GM21367 (cell line): ENCODE measurements around the gene TSC22D4.
"Not testable (repeated sequence)": the region's sequence is repeated elsewhere in the genome, so short reads cannot be mapped to it uniquely, and the experiment has no call there.

Experiments
- ATAC-seq: cut with Tn5 transposase; IDR thresholded peaks from one replicate; pipeline ENCODE4 v1.9.1; 2021; ENCODE audit not compliant: unreplicated experiment

The TSC22D4 gene

DNA sequence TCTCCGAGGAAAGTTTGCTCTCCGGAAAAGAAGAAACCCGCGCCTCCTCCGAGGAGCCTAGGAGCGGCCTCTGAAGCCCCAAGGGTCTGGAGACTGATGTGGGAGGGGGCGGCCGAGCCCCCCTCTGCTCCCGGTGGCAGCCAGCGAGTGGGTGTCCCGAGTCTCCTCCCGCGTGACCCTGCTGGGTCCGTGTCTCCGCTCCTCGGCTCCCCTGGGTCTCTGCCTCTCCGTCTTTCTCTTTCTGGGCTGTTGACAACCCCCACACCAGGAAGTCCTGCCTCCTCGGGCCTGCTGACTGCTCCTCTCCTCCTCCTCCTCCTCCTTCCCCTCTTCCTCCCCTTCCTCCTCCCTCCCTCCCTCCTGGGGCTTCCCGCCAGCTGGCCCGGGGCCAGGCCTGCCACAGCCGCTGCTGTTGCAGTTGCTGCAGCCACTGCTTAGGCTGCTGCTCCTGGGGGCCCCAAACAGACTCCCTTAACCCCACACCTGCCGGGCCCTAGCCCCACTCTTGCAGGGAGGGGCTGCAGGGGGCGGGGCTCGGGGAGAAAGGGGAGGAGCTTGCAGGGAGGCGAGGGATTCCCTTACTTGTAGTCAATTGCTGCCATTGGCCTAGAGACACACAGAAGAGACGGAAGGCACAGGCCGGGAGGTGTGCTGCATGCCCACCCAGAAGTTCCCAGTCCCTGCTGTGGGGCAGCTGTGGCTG, at the start of gene TSC22D4:
TSS of gene TSC22D4 (minus strand) at position 257 of the 703 bp plus-strand sequence. CDS start 1,176 bp downstream, outside the sequence.
- peak; percentile 35 for ATAC-seq

DNA sequence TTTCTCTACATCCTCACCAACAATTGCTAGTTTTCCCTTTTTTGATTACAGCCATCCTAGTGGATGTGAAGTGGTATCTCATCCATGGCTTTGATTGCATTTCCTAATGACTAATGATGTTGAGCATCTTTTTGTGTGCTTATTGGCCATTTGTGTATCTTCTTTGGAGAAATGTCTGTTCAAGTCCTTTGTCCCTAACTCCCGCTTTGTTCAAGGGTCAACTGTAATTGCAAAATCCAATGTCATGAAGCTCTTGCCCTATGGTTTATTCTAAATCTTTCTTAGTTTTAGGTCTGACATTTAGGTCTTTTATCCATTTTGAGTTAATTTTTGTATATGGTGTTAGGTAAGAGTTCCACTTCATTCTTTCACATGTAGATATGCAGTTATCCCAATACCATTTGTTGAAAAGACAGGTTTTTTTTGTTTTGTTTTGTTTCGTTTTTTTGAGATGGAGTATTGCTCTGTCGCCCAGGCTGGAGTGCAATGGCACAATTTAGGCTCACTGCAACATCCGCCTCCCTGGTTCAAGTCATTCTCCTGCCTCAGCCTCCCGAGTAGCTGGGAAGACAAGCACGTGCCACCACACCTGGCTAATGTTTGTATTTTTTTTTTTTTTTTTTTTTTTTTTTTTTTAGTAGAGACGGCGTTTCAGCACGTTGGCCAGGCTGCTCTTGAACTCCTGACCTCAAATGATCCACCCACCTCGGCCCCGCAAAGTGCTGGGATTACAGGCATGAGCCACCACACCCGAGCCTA, 49.3 kb upstream of the TSC22D4 start:
- not testable (repeated sequence) for ATAC-seq

DNA sequence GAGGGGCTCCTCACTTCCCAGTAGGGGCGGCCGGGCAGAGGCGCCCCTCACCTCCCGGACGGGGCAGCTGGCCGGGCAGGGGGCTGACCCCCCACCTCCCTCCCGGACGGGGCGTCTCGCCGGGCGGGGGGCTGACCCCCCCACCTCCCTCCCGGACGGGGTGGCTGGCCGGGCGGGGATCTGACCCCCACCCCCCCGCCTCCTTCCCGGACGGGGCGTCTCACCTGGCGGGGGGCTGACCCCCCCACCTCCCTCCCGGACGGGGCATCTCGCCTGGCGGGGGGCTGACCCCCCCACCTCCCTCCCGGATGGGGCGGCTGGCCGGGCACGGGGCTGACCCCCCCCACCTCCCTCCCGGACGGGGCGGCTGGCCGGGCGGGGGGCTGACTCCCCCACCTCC, 44.2 kb upstream of the TSC22D4 start:
- ATAC-seq = not testable (repeated sequence)

DNA sequence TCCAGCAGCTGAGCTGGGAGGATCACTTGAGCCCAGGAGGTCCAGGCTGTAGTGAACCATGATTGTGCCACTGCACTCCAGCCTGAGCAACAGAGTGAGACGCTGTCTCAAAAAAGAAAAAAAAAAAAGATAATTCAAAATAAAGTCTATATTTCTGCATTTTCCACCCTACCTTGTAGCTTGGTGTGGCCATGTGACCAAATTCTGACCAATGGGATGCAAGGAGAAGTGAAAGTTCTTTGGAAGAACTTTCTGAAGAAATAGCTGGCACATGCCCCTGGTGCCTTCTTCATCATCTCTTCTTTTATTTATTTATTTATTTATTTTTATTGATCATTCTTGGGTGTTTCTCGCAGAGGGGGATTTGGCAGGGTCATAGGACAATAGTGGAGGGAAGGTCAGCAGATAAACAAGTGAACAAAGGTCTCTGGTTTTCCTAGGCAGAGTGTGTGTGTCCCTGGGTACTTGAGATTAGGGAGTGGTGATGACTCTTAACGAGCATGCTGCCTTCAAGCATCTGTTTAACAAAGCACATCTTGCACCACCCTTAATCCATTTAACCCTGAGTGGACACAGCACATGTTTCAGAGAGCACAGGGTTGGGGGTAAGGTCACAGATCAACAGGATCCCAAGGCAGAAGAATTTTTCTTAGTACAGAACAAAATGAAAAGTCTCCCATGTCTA, 43.0 kb upstream of the TSC22D4 start:
- not testable (repeated sequence) for ATAC-seq

DNA sequence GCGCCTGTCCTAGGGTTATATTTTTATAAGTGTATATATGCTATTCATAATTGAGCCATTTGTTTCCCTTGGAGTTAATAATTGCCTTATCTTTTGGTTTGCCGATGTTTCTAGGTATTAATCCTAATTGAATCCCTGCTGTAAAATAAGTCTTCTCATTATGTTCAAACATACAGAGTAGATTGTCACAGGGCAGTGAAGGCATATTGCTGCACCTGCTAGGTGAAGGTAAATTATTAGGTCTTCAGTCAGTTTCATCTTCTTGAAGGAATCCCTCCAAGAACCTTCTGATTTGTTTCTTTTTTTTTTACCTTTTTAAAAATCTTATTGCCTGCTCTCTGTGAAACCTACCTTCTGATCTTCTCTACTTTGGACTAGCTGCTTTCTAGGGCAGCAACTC, 42.1 kb upstream of the TSC22D4 start:
- ATAC-seq = no peak

DNA sequence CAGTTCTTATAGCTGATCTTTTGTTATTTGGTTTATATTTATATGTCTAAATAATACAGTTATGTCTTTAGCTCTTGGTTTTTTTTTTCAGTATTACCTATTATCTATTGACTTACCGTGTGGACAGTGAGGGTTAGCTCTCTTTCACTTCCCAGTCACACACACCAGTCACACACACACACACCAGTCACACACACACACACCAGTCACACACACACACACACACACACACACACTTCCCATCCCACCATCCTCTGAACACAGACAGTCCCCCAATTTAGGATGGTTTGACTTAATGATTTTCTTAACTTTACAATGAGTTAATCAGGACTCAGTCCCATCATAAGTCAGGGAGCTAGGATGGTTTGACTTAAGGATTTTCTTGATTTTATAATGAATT, 41.1 kb upstream of the TSC22D4 start:
- ATAC-seq = no peak

DNA sequence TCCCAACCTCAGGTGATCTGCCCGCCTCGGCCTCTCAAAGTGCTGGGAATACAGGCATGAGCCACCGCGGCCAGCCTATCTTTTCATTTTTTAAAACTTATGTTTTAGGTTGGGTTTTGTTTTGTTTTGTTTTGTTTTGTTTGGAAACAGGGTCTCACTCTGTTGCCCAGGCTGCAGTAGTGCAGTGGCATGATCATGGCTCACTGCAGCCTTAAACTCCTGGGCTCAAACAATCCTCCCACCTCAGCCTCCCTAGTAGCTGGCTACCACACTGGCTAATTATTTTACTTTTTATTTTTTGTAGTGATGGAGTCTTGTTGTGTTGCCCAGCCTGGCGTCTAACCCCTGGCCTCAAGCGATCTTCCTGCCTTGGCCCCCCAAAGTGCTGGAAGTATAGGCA, 40.6 kb upstream of the TSC22D4 start:
- no peak for ATAC-seq

DNA sequence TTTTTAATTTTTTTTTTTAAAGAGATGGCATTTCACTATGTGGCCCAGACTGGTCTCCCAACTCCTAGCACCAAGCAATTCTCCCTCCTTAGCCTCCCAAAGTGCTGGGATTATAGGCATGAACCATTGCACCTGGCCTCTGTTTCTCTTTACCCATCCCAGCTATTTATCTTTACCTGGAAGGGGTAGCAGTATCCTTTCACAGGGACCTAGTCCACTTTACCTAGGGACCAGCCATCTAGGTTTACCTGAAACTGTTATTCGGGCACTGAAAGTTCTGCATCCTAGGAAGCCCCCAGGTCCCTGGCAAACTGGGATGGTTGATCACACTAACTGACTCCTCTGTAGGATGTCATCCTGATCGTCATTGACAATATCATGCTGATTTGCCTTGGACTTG, 38.3 kb upstream of the TSC22D4 start:
- ATAC-seq = no peak

DNA sequence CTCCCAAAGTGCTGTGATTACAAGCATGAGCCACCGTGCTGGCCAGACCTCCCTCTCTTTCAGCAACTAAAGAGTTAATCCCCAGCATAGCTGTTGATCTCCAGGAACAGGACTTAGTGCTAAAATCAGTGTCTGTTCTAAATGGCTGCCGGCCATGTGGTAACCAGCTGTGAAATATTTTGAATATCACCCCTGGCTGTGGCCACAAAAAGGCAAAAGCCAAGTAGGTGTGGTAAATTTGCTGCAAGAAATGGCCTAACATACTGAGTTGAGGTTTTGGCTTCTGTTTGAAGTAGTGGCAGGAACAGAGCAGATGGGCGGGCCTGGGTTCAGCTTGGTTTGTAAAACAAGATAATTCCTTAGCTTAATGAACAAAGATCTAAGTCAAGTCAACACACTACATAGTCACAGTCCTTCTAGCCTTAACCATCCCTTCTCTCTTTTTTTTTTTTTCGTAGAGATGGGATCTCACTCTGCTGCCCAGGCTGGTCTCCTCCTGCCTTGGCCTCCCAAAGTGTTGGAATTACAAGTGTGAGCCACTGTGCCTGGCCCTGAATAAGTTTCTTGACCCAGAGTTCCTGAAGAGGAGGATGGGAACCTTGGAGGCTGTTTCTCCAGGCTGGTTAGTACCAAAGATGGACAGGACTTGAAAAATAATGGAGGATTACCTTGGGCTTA, 37.3 kb upstream of the TSC22D4 start:
- ATAC-seq = no peak

DNA sequence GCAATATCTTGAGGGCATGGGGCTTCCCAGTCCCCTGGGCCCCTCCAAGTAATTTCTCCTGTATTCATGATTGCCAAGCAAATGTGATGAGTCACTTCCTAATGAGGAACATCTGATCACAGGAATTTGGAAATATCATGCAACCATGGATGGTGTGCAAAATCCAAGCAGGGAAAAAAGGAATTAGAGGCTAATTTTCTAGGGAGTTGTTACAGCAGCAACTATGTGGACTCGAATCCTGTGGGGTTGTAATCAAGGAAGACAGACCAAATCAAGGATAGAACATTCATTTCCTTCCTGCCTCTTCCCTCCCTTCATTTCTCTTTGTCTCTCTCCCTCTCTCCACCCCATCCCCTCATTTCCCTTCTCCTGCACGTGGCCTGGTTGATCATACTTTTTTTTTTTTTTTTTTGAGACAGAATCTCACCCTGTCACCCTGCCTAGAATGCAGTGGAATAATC, 36.1 kb upstream of the TSC22D4 start:
- ATAC-seq = no peak

DNA sequence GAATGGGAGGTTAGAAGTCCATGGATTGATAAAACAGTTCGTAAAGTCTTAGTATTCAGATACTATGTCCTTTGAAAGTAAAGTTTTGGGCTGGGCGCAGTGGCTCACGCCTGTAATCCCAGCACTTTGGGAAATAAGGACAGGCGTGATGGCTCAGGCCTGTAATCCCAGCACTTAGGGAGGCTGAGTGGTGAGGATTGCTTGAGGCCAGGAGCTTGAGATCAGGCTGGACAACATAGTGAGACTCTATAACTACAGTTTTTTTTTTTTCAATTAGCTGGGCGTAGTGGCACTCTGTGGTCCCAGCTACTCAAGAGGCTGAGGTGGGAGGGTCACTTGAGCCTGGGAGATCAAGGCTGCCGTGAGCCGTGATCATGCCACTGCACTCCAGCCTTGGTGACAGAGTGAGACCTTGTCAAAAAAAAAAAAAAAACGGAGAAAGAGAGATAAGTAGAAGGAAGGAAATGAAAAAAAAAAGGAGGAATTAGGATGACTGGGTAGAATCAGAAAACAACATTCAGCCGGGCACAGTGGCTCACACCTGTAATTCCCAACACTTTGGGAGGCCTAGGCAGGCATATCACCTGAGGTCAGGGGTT, 34.3 kb upstream of the TSC22D4 start:
- no peak for ATAC-seq

DNA sequence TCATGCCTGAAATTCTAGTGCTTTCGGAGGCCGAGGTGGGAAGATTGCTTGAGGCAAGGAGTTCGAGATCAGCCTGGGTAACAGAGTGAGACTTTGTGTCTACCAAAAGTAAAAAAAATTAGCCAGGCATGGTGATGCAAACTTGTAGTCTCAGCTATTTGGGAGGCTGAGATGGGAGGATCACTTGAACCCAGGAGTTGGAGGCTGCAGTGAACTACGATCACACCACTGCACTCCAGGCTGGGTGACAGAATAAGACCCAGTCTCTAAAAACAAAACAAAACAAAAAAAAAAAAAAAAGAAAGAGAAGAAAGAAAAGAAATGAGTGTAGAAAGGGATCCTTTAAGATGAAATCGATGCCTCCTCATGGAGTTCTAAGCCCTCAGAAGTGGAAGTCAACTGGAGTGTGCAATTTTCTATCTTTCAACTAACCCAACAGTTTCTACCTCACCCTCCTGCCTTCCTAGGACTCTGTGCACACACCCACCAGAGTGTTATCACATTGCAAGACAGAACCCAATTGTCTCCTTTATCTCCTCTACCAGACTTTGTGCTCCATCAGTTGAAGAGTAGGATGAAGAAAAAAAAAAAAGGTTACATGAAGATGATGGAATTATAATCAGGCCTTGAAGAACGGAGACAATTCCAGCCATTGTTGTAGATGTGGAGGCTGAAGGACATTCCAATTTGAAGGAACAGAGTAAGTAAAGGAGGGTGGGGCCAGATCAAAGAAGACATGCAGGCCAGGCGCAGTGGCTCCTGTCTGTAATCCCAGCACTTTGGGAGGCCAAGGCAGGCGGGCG, 31.6 kb upstream of the TSC22D4 start:
- no peak for ATAC-seq

DNA sequence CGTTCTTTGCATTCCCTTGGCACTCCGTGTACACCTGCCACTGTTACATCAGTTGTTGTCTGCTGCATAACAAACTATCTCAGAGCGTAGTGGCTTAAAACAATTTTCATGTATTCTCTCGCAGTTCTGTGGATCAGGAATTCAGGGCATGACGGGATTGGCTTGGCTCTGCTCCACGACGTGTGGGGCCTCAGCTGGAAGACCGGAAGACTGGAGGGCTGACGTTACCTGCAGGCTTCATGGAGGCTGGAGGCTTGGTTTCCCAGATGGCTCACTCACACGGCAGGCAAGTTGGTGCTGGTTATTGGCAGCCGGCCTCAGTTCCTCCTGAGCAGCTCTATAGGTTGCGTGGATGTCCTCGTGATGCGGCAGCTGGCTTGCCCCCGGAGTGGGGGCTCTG, 30.2 kb upstream of the TSC22D4 start:
- no peak for ATAC-seq

DNA sequence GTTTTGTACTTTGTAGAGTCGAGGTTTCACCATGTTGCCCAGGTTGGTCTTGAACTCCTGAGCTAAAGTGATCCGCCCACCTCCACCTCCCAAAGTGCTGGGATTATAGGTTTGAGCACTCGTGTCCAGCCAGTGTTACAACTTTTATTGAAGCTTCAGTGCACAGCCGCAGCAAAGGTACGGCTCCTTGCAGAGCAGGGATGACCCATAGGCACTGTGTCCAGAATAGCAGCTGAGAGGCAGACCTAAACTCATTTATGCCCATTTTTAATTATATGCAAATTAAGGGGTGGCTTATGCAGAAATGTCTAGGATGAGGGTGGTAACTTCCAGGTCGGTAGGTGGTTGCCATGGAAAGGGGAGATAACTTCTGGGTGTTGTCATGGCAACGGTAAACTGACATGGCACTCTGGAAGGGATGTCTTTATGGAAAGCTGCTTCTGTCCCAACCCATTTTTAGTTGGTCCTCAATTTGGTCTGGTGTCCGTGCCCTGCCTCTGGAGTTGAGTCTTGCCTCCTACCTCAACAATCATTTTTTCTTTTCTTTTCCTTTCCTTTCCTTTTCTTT, 27.4 kb upstream of the TSC22D4 start:
- ATAC-seq = no peak

DNA sequence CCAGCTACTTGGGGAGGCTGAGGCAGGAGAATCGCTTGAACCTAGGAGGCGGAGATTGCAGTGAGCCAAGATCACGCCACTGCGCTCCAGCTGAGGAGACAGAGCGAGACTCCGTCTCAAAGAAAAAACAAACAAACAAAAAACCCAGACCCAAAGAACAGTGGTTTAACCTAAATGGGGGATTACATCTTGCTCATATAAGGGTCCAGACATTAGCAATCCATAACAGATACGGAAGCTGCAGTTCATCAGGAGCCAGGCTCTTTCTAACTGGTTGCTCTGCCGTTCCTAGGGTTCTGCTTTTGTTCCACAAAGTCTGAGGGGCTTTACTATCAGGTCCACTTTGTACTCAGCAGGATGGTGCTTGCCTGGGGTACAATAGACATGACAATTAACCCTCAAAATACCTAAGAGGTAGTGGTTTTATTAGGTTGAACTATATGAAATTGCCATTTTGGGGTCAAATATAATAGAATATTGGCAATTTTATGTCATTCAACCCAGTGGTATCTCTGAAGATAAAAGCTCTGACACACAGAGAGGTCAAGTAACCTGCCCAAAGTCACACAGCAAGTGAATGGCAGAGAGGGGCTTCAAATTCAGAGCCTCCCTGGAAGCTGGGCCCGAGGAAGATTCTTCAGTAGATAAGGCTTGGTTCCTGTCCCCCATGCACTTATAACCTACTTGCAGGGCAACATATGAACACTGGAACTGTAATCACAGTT, 26.0 kb upstream of the TSC22D4 start:
- no peak for ATAC-seq

DNA sequence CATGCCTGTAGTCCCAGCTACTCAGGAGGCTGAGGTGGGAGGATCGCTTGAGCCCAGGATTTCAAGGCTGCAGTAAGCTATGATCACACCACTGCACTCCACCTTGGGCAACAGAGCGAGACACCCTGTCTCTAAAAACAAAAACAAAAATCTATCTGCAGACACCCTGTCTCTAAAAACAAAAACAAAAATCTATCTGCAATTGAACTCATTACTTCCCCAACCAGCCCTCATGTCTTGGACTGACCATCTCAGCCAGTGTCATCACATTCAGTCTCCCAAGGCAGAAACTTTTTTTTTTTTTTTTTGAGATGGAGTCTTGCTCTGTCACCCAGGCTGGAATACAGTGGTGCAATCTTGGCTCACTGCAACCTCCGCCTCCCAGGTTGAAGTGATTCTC, 25.0 kb upstream of the TSC22D4 start:
- ATAC-seq = not testable (repeated sequence)

DNA sequence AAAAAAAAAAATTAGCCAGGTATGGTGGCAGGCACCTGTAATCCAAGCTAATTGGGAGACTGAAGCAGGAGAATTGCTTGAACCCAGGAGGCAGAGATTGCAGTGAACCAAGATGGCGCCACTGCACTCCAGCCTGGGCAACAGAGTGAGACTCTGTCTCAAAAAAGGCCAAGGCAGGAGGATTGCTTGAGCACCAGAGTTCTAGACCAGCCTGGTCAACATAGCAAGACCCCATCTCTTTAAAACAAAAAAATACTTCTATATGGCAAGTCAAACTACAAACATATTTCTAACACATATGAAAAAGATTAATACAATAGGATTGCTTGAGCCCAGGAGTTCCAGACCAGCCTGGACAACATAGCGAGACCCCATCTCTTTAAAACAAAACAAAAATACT, 21.7 kb upstream of the TSC22D4 start:
- not testable (repeated sequence) for ATAC-seq

DNA sequence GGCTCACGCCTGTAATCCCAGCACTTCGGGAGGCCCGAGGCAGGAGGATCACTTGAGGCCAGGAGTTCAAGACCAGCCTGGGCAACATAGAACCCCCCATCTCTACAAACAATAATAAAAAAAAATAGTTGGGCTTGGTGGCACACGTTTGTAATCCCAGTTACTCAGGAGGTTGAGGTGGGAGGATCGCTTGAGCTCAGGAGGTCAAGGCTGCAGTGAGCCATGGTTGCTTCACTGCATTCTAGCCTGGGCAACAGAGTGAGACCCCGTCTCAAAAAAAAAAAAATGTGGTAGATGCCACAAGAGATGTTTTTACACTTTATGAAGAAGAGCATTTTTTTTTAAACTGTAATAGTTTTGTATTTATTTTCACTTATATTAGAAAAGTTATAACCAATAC, 17.5 kb upstream of the TSC22D4 start:
- no peak for ATAC-seq
